Thymus (tissue), 11 donors: ENCODE measurements around the gene RNF220. TPM values are rescaled to one million over a fixed set of nuclear protein-coding genes. Genes with fewer than 3 reads are reported as not detected.

Experiments used
- DNase-seq, 9 donors: peaks; one replicate each; pipeline ENCODE4 v3.0.0-alpha.2; 2013; ENCODE audit warnings: low spot score in 9 of 9, low read depth in 6 of 9, missing footprints in 1 of 9
- H3K27ac ChIP-seq, 2 donors: one replicate each; pipeline ENCODE4 v1.5.1; 2013; ENCODE audit warnings: control low read depth in 1 of 2, low read depth in 1 of 2, low read length in 1 of 2, mild to moderate bottlenecking in 1 of 2, moderate library complexity in 1 of 2
- H3K27me3 ChIP-seq, 2 donors: one replicate each; pipeline ENCODE4 v1.5.1; 2013; ENCODE audit warnings: low read length in 1 of 2; ENCODE audit not compliant: control insufficient read depth in 2 of 2, insufficient read depth in 1 of 2
- H3K36me3 ChIP-seq, 2 donors: one replicate each; pipeline ENCODE4 v1.5.1; 2013; ENCODE audit warnings: low read length in 1 of 2, mild to moderate bottlenecking in 1 of 2, moderate library complexity in 1 of 2; ENCODE audit not compliant: control insufficient read depth in 2 of 2, insufficient read depth in 2 of 2
- H3K4me1 ChIP-seq, 2 donors: one replicate each; pipeline ENCODE4 v1.5.1; 2013; ENCODE audit warnings: low read length in 2 of 2; ENCODE audit not compliant: control insufficient read depth in 2 of 2, insufficient read depth in 2 of 2
- H3K4me3 ChIP-seq, 2 donors: one replicate each; pipeline ENCODE4 v1.5.1; 2013; ENCODE audit warnings: low read length in 2 of 2, control low read depth in 1 of 2, mild to moderate bottlenecking in 1 of 2
- H3K9me3 ChIP-seq, 2 donors: one replicate each; pipeline ENCODE4 v1.5.1; 2013; ENCODE audit warnings: low read length in 1 of 2, mild to moderate bottlenecking in 1 of 2; ENCODE audit not compliant: control insufficient read depth in 2 of 2, insufficient read depth in 1 of 2
- WGBS: extraction: QIAGEN DNeasy Blood & Tissue Kit; methylation state at CpG from one replicate; pipeline ENCODE4 v1.1.7; 2013; 5-methylcytosine and 5-hydroxymethylcytosine counted together
- polyA plus RNA-seq: library from polyadenylated mRNA; stranded (reverse); fragments of 200-250 nt; gene quantifications from one replicate; pipeline ENCODE4 v1.2.3, GENCODE V29; 2013
- total RNA-seq: library from RNA; stranded (reverse); fragments of 120-200 nt; gene quantifications from one replicate; pipeline ENCODE4 v1.2.4, GENCODE V29; 2013
- donor health status: healthy.

The RNF220 gene
- total and polyA plus RNA-seq, 2 donors, result 66.3 to 70.0 TPM

DNA sequence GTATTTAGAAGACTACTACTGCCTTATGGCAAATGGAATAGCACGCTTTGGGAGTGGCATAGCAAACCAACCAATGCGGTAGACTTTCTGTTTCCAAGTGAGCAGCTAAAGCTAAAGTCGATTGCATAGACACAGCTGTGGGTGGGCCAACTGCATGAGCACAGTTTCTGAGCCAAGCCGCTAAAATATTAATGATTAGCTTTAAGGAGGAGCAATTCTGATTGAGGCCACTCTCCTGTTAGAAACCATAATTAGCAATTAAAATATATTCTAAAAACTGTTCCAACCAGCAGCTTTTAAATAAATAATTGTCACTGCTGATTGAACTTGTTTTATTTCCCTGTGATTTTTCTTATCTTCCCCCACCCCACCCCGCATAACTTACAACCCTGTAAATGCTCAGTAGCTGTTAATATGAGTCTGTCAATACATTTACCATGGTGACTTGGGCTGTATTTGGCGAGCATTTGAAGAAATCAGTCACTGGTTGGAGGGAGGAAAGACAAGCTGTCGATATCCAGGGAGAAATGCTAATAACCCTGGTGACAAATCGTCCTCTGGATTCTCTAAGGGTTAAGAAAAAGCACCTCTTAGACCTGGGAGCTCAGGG is 32.2 kb downstream of the RNF220 start:
- H3K4me1 ChIP-seq, result peaks cover 0 to 2% of the 10 kb centered on the region in 2 donors
- no peak for DNase-seq
- 90% methylated on average over 8 of the region's 8 CpGs for WGBS
- no peaks in the 10 kb centered on the region for H3K36me3 ChIP-seq
- no peaks in the 10 kb centered on the region for H3K27me3 ChIP-seq
- H3K27ac ChIP-seq, result no peak overlapping the region
- no peaks in the 10 kb centered on the region for H3K9me3 ChIP-seq
- H3K4me3 ChIP-seq, result no peak overlapping the region

DNA sequence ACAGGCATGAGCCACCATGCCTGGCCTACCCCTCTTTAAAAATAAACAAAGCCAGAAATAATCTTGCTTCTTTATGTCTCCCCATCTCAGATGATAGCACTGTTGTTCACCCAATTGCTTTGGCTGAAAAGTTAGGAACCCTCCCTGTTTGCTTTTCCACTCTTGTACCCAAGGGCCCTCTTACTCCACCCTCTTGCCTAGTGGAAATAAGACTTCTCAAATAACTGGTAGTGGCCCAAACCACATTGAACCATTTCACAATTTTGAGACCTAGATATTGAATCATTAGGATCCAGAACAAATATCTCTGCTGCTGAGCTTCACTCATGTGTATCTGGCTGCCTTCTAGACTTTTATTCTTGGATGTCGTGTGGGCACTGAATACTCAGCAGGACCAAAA is 37.7 kb downstream of the RNF220 start:
- no peak overlapping the region for H3K4me3 ChIP-seq
- 98% methylated on average over 1 of the region's 1 CpG for WGBS
- H3K4me1 ChIP-seq, result no peaks in the 10 kb centered on the region
- H3K9me3 ChIP-seq, result no peaks in the 10 kb centered on the region
- H3K36me3 ChIP-seq, result no peaks in the 10 kb centered on the region
- H3K27ac ChIP-seq, result no peak overlapping the region
- no peaks in the 10 kb centered on the region for H3K27me3 ChIP-seq
- DNase-seq, result no peak

DNA sequence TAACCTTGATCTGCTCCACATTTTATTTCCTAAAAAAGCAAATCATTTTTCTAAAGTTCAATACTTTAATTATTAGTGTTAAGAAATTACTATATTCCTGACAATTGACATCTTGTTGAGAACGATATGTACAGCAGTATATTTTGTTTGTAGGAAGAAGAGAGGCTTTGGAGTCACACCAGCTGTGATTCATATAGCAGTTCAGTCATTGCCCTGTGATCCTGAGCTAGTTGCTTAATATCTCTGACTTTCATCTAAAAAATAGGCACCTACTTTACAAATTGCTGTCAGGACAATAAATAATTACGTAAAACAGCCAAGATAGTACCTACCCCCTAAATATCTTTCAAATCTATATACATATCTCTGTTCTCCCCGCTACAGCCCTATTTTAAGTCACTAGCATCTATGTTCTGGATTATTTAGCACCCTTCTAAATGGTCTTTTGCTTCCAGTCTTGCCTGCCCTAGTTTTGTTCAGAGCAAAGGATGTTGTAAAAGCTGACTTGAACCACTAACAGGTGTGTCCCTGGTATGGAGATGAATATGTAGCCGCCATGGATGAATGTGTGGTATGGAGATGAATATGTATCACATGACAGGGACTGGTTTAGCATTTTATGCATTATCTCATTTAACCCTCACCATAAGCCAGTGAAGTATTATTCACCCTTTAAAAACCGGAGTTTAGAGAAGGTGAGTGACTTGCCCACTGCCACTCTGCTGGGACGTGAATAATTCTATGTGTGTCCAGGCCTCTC is 42.2 kb downstream of the RNF220 start:
- 97% methylated on average over 6 of the region's 6 CpGs for WGBS
- H3K4me1 ChIP-seq, result no peaks in the 10 kb centered on the region
- no peak overlapping the region for H3K4me3 ChIP-seq
- no peaks in the 10 kb centered on the region for H3K36me3 ChIP-seq
- no peaks in the 10 kb centered on the region for H3K27me3 ChIP-seq
- H3K9me3 ChIP-seq, result no peaks in the 10 kb centered on the region
- H3K27ac ChIP-seq, result no peak overlapping the region
- DNase-seq, result no peak

DNA sequence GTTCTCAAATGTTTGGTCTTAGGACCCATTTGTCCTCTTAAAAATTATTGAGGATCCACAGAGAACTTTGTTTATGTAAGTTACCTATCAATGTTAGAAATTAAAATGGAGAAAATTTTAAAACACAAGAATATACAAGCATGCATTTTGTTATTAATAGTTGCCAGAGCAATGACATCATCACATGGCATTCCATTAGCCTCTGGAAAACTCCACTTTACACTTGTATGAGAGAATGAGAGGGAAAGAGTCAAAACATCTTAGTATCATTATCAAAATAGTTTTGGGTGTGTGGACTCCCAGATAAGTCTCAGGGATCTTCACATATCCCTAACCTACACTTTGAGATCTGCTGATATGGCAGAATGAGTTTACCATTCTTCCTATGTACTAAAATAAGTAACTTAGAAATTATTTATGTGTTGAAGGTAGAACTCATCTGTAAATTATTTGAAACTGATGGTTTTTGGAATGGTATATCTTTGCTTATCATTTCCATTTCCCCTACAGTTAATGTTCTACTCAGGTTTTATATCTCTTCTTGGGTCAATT is 48.8 kb downstream of the RNF220 start:
- Histone ChIP-seq H3K9me3 (no peaks in the 10 kb centered on the region), H3K4me1 (no peaks in the 10 kb centered on the region), H3K27ac (no peak overlapping the region), H3K27me3 (no peaks in the 10 kb centered on the region), H3K36me3 (no peaks in the 10 kb centered on the region), H3K4me3 (no peak overlapping the region)
- DNase-seq, result no peak

DNA sequence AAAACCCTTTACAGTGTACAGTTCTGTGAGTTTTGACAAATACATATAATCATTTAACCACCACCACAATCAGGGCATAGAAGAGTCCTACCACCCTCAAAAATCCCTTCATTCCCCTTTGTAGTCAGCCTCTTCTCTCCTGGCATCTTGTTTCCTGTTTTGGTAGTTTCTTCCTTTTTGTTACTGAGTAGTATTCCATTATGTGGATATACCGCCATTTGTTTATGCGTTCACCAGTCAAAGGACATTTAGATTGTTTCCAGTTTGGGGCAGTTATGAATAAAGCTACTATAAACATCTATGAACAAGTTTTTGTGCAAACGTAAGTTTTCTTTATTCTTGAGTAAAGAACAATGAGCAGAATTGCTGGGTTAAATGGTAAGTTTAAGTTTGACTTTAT is 49.6 kb downstream of the RNF220 start:
- WGBS, result 97% methylated on average over 3 of the region's 3 CpGs
- H3K4me3 ChIP-seq, result no peak overlapping the region

DNA sequence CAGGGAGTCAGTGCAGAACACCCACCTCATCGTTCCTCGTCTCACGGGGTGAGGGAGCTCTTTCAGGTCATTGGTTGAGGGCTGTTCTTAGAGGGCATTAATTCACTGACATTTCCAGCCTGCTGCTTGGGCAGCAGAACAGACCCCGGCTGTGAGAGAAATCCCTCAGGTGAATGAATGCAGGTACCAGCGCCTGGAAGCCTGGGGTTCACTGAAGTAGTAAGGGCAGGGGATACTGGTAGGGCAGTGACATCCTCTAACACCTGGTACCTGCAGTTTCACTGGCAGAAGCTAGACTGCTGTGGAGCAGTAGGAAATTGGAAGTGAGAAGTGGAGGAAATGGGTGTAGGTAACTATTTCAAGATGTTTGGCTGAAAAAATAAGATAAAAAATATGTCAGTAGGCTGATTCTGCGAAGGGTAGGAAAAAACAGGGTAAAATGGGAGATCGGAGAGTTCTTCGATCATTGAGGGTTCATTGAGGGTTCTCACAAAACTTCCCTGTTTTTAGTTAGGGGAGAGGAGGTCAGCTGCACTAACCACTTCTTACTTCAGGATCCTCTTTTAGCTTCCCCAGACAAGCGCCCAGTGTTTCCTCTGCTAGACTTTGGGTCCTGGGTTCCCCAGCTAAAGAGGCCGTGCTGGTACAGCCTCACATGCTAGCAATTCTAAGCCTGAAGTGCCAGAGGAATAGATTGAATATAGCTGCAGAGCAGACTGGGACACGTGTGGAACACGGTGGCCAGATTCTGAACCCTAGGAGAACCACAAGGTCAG is 55.2 kb downstream of the RNF220 start:
- 62% methylated on average over 12 of the region's 12 CpGs for WGBS
- no peaks in the 10 kb centered on the region for H3K27me3 ChIP-seq
- DNase-seq, result no peak
- H3K4me1 ChIP-seq, result no peaks in the 10 kb centered on the region
- no peaks in the 10 kb centered on the region for H3K9me3 ChIP-seq
- H3K36me3 ChIP-seq, result no peaks in the 10 kb centered on the region
- no peak overlapping the region for H3K4me3 ChIP-seq
- no peak overlapping the region for H3K27ac ChIP-seq

More for the DNA sequence above, 49.6 kb downstream of the RNF220 start:
- Histone ChIP-seq H3K4me1 (no peaks in the 10 kb centered on the region), H3K36me3 (no peaks in the 10 kb centered on the region), H3K27ac (no peak overlapping the region), H3K27me3 (no peaks in the 10 kb centered on the region), H3K9me3 (no peaks in the 10 kb centered on the region)
- no peak for DNase-seq

DNA sequence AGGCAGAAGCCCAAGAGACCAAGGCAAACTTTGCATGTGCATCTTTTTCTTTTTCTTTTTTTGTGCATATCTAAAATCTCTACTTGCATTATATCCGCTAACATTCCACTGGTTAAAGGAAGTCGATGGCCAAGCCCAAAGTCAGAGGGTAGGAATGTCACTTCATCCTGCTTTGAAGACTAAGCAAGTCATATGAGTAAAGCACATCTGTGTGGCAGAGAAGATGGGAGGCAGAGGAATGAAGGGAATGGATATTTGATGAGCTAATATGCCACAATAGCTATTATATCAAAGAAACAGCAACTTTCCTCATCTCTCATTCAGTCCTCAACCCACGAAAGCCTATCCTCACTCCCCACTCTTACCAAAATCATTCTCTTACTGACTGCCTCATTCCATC is 59.3 kb downstream of the RNF220 start:
- 99% methylated on average over 3 of the region's 3 CpGs for WGBS
- no peak overlapping the region for H3K27ac ChIP-seq
- H3K36me3 ChIP-seq, result no peaks in the 10 kb centered on the region
- H3K4me1 ChIP-seq, result no peaks in the 10 kb centered on the region
- DNase-seq, result no peak
- H3K27me3 ChIP-seq, result no peaks in the 10 kb centered on the region
- H3K9me3 ChIP-seq, result no peaks in the 10 kb centered on the region
- H3K4me3 ChIP-seq, result no peak overlapping the region

DNA sequence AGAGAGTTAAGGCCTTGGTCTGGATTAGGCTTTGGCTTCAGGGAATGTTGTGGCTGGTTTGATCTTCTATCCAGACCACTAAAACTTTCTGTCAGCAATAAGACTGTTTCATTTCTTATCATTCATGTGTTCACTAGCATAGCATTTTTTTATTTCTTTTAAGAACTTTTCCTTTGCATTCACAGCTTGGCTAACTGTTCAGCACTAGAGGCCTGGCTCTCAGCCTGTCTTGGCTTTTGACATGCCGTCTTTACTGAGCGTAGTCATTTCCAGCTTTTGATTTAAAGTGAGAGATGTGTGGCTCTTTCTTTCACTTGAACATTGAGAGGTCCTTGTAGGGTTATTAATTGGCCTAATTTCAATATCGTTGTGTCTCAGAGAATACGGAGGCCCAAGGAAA is 62.5 kb downstream of the RNF220 start:
- Histone ChIP-seq H3K9me3 (no peaks in the 10 kb centered on the region), H3K27me3 (no peaks in the 10 kb centered on the region), H3K4me3 (no peak overlapping the region), H3K36me3 (no peaks in the 10 kb centered on the region), H3K27ac (no peak overlapping the region), H3K4me1 (peaks cover 1% of the 10 kb centered on the region in 2 donors)
- no peak for DNase-seq
- 82% methylated on average over 4 of the region's 4 CpGs for WGBS

DNA sequence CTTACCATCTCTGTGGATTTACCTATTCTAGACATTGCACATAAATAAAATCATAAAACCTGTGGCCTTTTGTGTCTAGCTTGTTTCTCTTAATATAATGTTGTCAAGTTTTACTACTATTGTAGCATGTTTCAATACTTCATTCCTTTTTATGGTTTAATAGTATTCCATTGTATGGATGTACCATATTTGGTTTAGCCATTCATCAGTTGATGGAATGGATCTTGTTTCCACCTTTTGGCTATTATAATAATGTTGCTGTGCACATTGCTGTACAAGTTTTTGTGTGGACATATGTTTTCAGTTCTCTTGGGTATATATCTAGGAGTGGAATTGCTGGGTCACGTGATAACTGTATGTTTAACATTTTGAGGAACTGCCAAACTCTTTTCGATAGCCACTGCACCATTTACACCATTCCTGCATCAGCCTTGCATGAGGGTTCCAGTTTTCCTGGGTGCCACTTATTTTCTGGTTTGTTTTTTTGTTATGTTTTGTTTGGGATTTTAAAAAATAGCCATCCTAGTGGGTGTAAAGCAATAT is 66.9 kb downstream of the RNF220 start:
- Histone ChIP-seq H3K4me1 (peaks cover 2 to 5% of the 10 kb centered on the region in 2 donors), H3K9me3 (no peaks in the 10 kb centered on the region), H3K27me3 (no peaks in the 10 kb centered on the region), H3K27ac (no peak overlapping the region), H3K4me3 (no peak overlapping the region), H3K36me3 (no peaks in the 10 kb centered on the region)
- no peak for DNase-seq
- WGBS, result 82% methylated on average over 2 of the region's 2 CpGs
